ENCODE measurements around the gene NDUFAF8. TPM values are rescaled to one million over a fixed set of nuclear protein-coding genes. Genes with fewer than 3 reads are reported as not detected.

The NDUFAF8 gene
- total RNA-seq, 1 experiment from 2014 or later = 65.0 TPM

GRCh38 chr17:81272616-81273015, 33.5 kb downstream of the NDUFAF8 start:
- Mint-ChIP-seq H3K27ac (ENCODE audit: unreplicated experiment) (no peak overlapping the region), H3K27me3 (ENCODE audit: insufficient read depth, unreplicated experiment) (no peaks in the 10 kb centered on the region), H3K9me3 (ENCODE audit: unreplicated experiment) (no peaks in the 10 kb centered on the region), H3K36me3 (ENCODE audit: insufficient read depth, unreplicated experiment) (peaks cover 84% of the 10 kb centered on the region), H3K4me3 (ENCODE audit: unreplicated experiment) (no peak overlapping the region), H3K4me1 (ENCODE audit: low read depth, unreplicated experiment) (no peaks in the 10 kb centered on the region)
- ChIA-PET CTCF (no interaction called here), POLR2A (no interaction called here)
- Histone ChIP-seq H3K4me3 (ENCODE audit: low read depth, low read length) (no peak overlapping the region), H3K9me3 (no peaks in the 10 kb centered on the region), H3K4me1 (no peaks in the 10 kb centered on the region), H3K36me3 (ENCODE audit: control insufficient read depth, insufficient read depth, low read length) (peaks cover 3% of the 10 kb centered on the region), H3K27me3 (replicated peaks; ENCODE audit: control insufficient read depth, insufficient read depth, low read length) (no peaks in the 10 kb centered on the region)
- no peak for TF ChIP-seq CTCF (IDR thresholded peaks at IDR 0.05; ENCODE audit: insufficient read depth in 1 of 2, low read depth in 1 of 2, low read length in 1 of 2, severe bottlenecking in 1 of 2, unreplicated experiment in 1 of 2)
- intact Hi-C loops (cut with micrococcal nuclease; ENCODE audit: unreplicated experiment) = no loop called here
- DNase-seq = no peak
- BruUV-seq (replicated peaks) = no TSS peak

- H3K4me1 Mint-ChIP-seq (ENCODE audit: low read depth, unreplicated experiment) = no peaks in the 10 kb centered on the region
- Histone ChIP-seq H3K4me3 (ENCODE audit: low read depth, low read length) (no peak overlapping the region), H3K36me3 (ENCODE audit: control insufficient read depth, insufficient read depth, low read length) (peaks cover 3% of the 10 kb centered on the region), H3K9me3 (no peaks in the 10 kb centered on the region), H3K27me3 (replicated peaks; ENCODE audit: control insufficient read depth, insufficient read depth, low read length) (no peaks in the 10 kb centered on the region), H3K4me1 (no peaks in the 10 kb centered on the region)
- no peak for DNase-seq
- peaks cover 74% of the 10 kb centered on the region for H3K36me3 Mint-ChIP-seq (ENCODE audit: insufficient read depth, unreplicated experiment)
- no peak for TF ChIP-seq CTCF (IDR thresholded peaks at IDR 0.05; ENCODE audit: insufficient read depth in 1 of 2, low read depth in 1 of 2, low read length in 1 of 2, severe bottlenecking in 1 of 2, unreplicated experiment in 1 of 2)
- H3K4me3 Mint-ChIP-seq (ENCODE audit: unreplicated experiment) = no peak overlapping the region
- POLR2A ChIA-PET = interaction anchor here (0.6 kb wide), 1 partner anchor 431 kb away, joined by 12 read pairs; no protein-coding TSS in a partner anchor
- CTCF ChIA-PET = no interaction called here
- no TSS peak for BruUV-seq (replicated peaks)
- no peak overlapping the region for H3K27ac Mint-ChIP-seq (ENCODE audit: unreplicated experiment)
- intact Hi-C loops (cut with micrococcal nuclease; ENCODE audit: unreplicated experiment) = no loop called here
- H3K9me3 Mint-ChIP-seq (ENCODE audit: unreplicated experiment) = no peaks in the 10 kb centered on the region
- no peaks in the 10 kb centered on the region for H3K27me3 Mint-ChIP-seq (ENCODE audit: insufficient read depth, unreplicated experiment)
Observed at GRCh38 chr17:81273698-81274470, 34.8 kb downstream of the NDUFAF8 start.

GRCh38 chr17:81274471-81274855, 35.3 kb downstream of the NDUFAF8 start:
- TF ChIP-seq CTCF (IDR thresholded peaks at IDR 0.05; ENCODE audit: insufficient read depth in 1 of 2, low read depth in 1 of 2, low read length in 1 of 2, severe bottlenecking in 1 of 2, unreplicated experiment in 1 of 2) = no peak
- H3K36me3 Mint-ChIP-seq (ENCODE audit: insufficient read depth, unreplicated experiment) = peaks cover 73% of the 10 kb centered on the region
- intact Hi-C loops (cut with micrococcal nuclease; ENCODE audit: unreplicated experiment) = no loop called here
- Histone ChIP-seq H3K27me3 (replicated peaks; ENCODE audit: control insufficient read depth, insufficient read depth, low read length) (no peaks in the 10 kb centered on the region), H3K4me1 (no peaks in the 10 kb centered on the region), H3K9me3 (no peaks in the 10 kb centered on the region), H3K36me3 (ENCODE audit: control insufficient read depth, insufficient read depth, low read length) (peaks cover 3% of the 10 kb centered on the region), H3K4me3 (ENCODE audit: low read depth, low read length) (no peak overlapping the region)
- H3K4me3 Mint-ChIP-seq (ENCODE audit: unreplicated experiment) = no peak overlapping the region
- no TSS peak for BruUV-seq (replicated peaks)
- no peaks in the 10 kb centered on the region for H3K4me1 Mint-ChIP-seq (ENCODE audit: low read depth, unreplicated experiment)
- H3K27me3 Mint-ChIP-seq (ENCODE audit: insufficient read depth, unreplicated experiment) = no peaks in the 10 kb centered on the region
- ChIA-PET CTCF (no interaction called here), POLR2A (interaction anchor here (0.6 kb wide), 1 partner anchor 430 kb away, joined by 12 read pairs; no protein-coding TSS in a partner anchor)
- H3K27ac Mint-ChIP-seq (ENCODE audit: unreplicated experiment) = no peak overlapping the region
- DNase-seq = no peak
- no peaks in the 10 kb centered on the region for H3K9me3 Mint-ChIP-seq (ENCODE audit: unreplicated experiment)
